Measurements from ENCODE around the gene TMEM121. TPM values are rescaled to one million over a fixed set of nuclear protein-coding genes. Genes with fewer than 3 reads are reported as not detected.
"Not testable (repeated sequence)": the region's sequence is repeated elsewhere in the genome, so short reads cannot be mapped to it uniquely, and the experiment has no call there.

Gene TMEM121
- polyA plus RNA-seq, 1 donor = 2.2 TPM

GRCh38 chr14:105568859-105569766, 42.7 kb downstream of the TMEM121 start:
- no peak for DNase-seq (ENCODE audit: low read depth)

- DNase-seq (ENCODE audit: low read depth) = no peak
Observed at GRCh38 chr14:105570482-105570881, 44.1 kb downstream of the TMEM121 start.

- not testable (repeated sequence) for DNase-seq (ENCODE audit: low read depth)
Observed at GRCh38 chr14:105571181-105571951, 45.0 kb downstream of the TMEM121 start.

- not testable (repeated sequence) for DNase-seq (ENCODE audit: low read depth)
Observed at GRCh38 chr14:105572063-105572462, 45.7 kb downstream of the TMEM121 start.

- DNase-seq (ENCODE audit: low read depth) = not testable (repeated sequence)
Observed at GRCh38 chr14:105573841-105574240, 47.5 kb downstream of the TMEM121 start.

GRCh38 chr14:105574411-105574810, 48.0 kb downstream of the TMEM121 start:
- DNase-seq (ENCODE audit: low read depth) = not testable (repeated sequence)

- DNase-seq (ENCODE audit: low read depth) = not testable (repeated sequence)
Observed at GRCh38 chr14:105575016-105575700, 48.8 kb downstream of the TMEM121 start.

GRCh38 chr14:105576525-105577088, 50.2 kb downstream of the TMEM121 start:
- no peak for DNase-seq (ENCODE audit: low read depth)

- no peak for DNase-seq (ENCODE audit: low read depth)
Observed at GRCh38 chr14:105577314-105577861, 51.0 kb downstream of the TMEM121 start.

- no peak for DNase-seq (ENCODE audit: low read depth)
Observed at GRCh38 chr14:105578070-105578469, 51.7 kb downstream of the TMEM121 start.

- DNase-seq (ENCODE audit: low read depth) = not testable (repeated sequence)
Observed at GRCh38 chr14:105579221-105579620, 52.8 kb downstream of the TMEM121 start.

Other genes with a start within 250 kb of the TMEM121 start
- 22.8 TPM for gene BRF1, start 225.6 kb upstream of the TMEM121 start, polyA plus RNA-seq (ENCODE audit: insufficient read length)
- gene PACS2, start 211.8 kb upstream of the TMEM121 start, polyA plus RNA-seq (ENCODE audit: insufficient read length) = 88.1 TPM
- gene TEX22, start 128.0 kb upstream of the TMEM121 start, polyA plus RNA-seq (ENCODE audit: insufficient read length) = 0.90 TPM
- gene MTA1, start 106.8 kb upstream of the TMEM121 start, polyA plus RNA-seq (ENCODE audit: insufficient read length) = 80.3 TPM
- gene CRIP2, start 51.8 kb upstream of the TMEM121 start, polyA plus RNA-seq (ENCODE audit: insufficient read length) = 234 TPM
- gene CRIP1, start 39.7 kb upstream of the TMEM121 start, polyA plus RNA-seq (ENCODE audit: insufficient read length) = 28.4 TPM
- gene TEDC1, start 35.3 kb upstream of the TMEM121 start, polyA plus RNA-seq (ENCODE audit: insufficient read length) = 4.5 TPM

Data from forelimb muscle (tissue), 1 donor.